Measurements from ENCODE around the gene CACNA1C. TPM values are rescaled to one million over a fixed set of nuclear protein-coding genes. Genes with fewer than 3 reads are reported as not detected.
"Not testable (repeated sequence)": the region's sequence is repeated elsewhere in the genome, so short reads cannot be mapped to it uniquely, and the experiment has no call there.

Gene CACNA1C
- total RNA-seq, 2 donors from 2014 or later, result 0.06 TPM; not detected in 1

- H3K4me3 Mint-ChIP-seq, result no peak overlapping the region
- H3K36me3 Mint-ChIP-seq, result no peaks in the 10 kb centered on the region
- DNase-seq (ENCODE audit: low spot score), result no peak
- H3K4me1 Mint-ChIP-seq (ENCODE audit: low read depth in 2 of 2), result peaks cover 3 to 4% of the 10 kb centered on the region in 2 donors
- H3K27me3 Mint-ChIP-seq, result no peaks in the 10 kb centered on the region
- H3K27ac Mint-ChIP-seq, result no peak overlapping the region
- H3K9me3 Mint-ChIP-seq, result no peaks in the 10 kb centered on the region
- no peak for ATAC-seq
Measured at GRCh38 chr12:2098852-2099251, 46.1 kb downstream of the CACNA1C start.

GRCh38 chr12:2099595-2099994, 46.8 kb downstream of the CACNA1C start:
- H3K4me1 Mint-ChIP-seq (ENCODE audit: low read depth in 2 of 2), result no peaks in the 10 kb centered on the region
- DNase-seq (ENCODE audit: low spot score) (no peak), ATAC-seq (no peak)
- no peaks in the 10 kb centered on the region for H3K9me3 Mint-ChIP-seq
- no peaks in the 10 kb centered on the region for H3K27me3 Mint-ChIP-seq
- no peak overlapping the region for H3K4me3 Mint-ChIP-seq
- no peak overlapping the region for H3K27ac Mint-ChIP-seq
- H3K36me3 Mint-ChIP-seq, result no peaks in the 10 kb centered on the region

- H3K27me3 Mint-ChIP-seq, result peaks cover 0 to 5% of the 10 kb centered on the region in 2 donors
- H3K4me1 Mint-ChIP-seq (ENCODE audit: low read depth in 2 of 2), result no peaks in the 10 kb centered on the region
- H3K9me3 Mint-ChIP-seq, result no peaks in the 10 kb centered on the region
- H3K36me3 Mint-ChIP-seq, result no peaks in the 10 kb centered on the region
- ATAC-seq (peak in 1 of 2 donors; percentile 50), DNase-seq (ENCODE audit: low spot score) (no peak)
- H3K27ac Mint-ChIP-seq, result no peak overlapping the region
- no peak overlapping the region for H3K4me3 Mint-ChIP-seq
Measured at GRCh38 chr12:2101359-2101758, 48.6 kb downstream of the CACNA1C start.

- Mint-ChIP-seq H3K4me1 (ENCODE audit: low read depth in 2 of 2) (no peaks in the 10 kb centered on the region), H3K27me3 (peaks cover 0 to 5% of the 10 kb centered on the region in 2 donors), H3K27ac (no peak overlapping the region), H3K9me3 (no peaks in the 10 kb centered on the region), H3K4me3 (no peak overlapping the region), H3K36me3 (no peaks in the 10 kb centered on the region)
- ATAC-seq (no peak), DNase-seq (ENCODE audit: low spot score) (no peak)
Measured at GRCh38 chr12:2101771-2102170, 49.0 kb downstream of the CACNA1C start.

GRCh38 chr12:2102736-2103135, 49.9 kb downstream of the CACNA1C start:
- not testable (repeated sequence) for H3K27me3 Mint-ChIP-seq; DNase-seq (ENCODE audit: low spot score); H3K9me3 Mint-ChIP-seq; H3K4me3 Mint-ChIP-seq; ATAC-seq; H3K36me3 Mint-ChIP-seq; H3K4me1 Mint-ChIP-seq (ENCODE audit: low read depth in 2 of 2); H3K27ac Mint-ChIP-seq

- H3K27me3 Mint-ChIP-seq; DNase-seq (ENCODE audit: low spot score); H3K27ac Mint-ChIP-seq; H3K36me3 Mint-ChIP-seq; H3K9me3 Mint-ChIP-seq; H3K4me1 Mint-ChIP-seq (ENCODE audit: low read depth in 2 of 2); H3K4me3 Mint-ChIP-seq; ATAC-seq: not testable (repeated sequence)
Measured at GRCh38 chr12:2105387-2105786, 52.6 kb downstream of the CACNA1C start.

GRCh38 chr12:2108166-2108565, 55.4 kb downstream of the CACNA1C start:
- no peaks in the 10 kb centered on the region for H3K4me1 Mint-ChIP-seq (ENCODE audit: low read depth in 2 of 2)
- no peak overlapping the region for H3K4me3 Mint-ChIP-seq
- peaks cover 0 to 9% of the 10 kb centered on the region in 2 donors for H3K27me3 Mint-ChIP-seq
- no peaks in the 10 kb centered on the region for H3K36me3 Mint-ChIP-seq
- no peak overlapping the region for H3K27ac Mint-ChIP-seq
- DNase-seq (ENCODE audit: low spot score), result no peak
- no peak for ATAC-seq
- no peaks in the 10 kb centered on the region for H3K9me3 Mint-ChIP-seq

- no peaks in the 10 kb centered on the region for H3K9me3 Mint-ChIP-seq
- no peak for ATAC-seq
- no peaks in the 10 kb centered on the region for H3K4me1 Mint-ChIP-seq (ENCODE audit: low read depth in 2 of 2)
- no peaks in the 10 kb centered on the region for H3K36me3 Mint-ChIP-seq
- H3K27ac Mint-ChIP-seq, result no peak overlapping the region
- no peak for DNase-seq (ENCODE audit: low spot score)
- peaks cover 0 to 9% of the 10 kb centered on the region in 2 donors for H3K27me3 Mint-ChIP-seq
- H3K4me3 Mint-ChIP-seq, result no peak overlapping the region
Measured at GRCh38 chr12:2108975-2109671, 56.3 kb downstream of the CACNA1C start.

GRCh38 chr12:2110127-2110526, 57.3 kb downstream of the CACNA1C start:
- H3K9me3 Mint-ChIP-seq, result no peaks in the 10 kb centered on the region
- DNase-seq (ENCODE audit: low spot score), result no peak
- no peak overlapping the region for H3K27ac Mint-ChIP-seq
- H3K4me1 Mint-ChIP-seq (ENCODE audit: low read depth in 2 of 2), result no peaks in the 10 kb centered on the region
- no peak overlapping the region for H3K4me3 Mint-ChIP-seq
- peaks cover 0 to 6% of the 10 kb centered on the region in 2 donors for H3K27me3 Mint-ChIP-seq
- H3K36me3 Mint-ChIP-seq, result no peaks in the 10 kb centered on the region
- ATAC-seq, result no peak

- Mint-ChIP-seq H3K4me3 (no peak overlapping the region), H3K4me1 (ENCODE audit: low read depth in 2 of 2) (no peaks in the 10 kb centered on the region), H3K9me3 (no peaks in the 10 kb centered on the region), H3K36me3 (no peaks in the 10 kb centered on the region), H3K27me3 (peaks cover 0 to 4% of the 10 kb centered on the region in 2 donors), H3K27ac (no peak overlapping the region)
- no peak for DNase-seq (ENCODE audit: low spot score)
- ATAC-seq, result no peak
Measured at GRCh38 chr12:2110849-2111566, 58.2 kb downstream of the CACNA1C start.

- Mint-ChIP-seq H3K4me1 (ENCODE audit: low read depth in 2 of 2) (no peaks in the 10 kb centered on the region), H3K4me3 (no peak overlapping the region), H3K27me3 (peaks cover 0 to 4% of the 10 kb centered on the region in 2 donors), H3K27ac (no peak overlapping the region), H3K36me3 (no peaks in the 10 kb centered on the region), H3K9me3 (no peaks in the 10 kb centered on the region)
- ATAC-seq (no peak), DNase-seq (ENCODE audit: low spot score) (no peak)
Measured at GRCh38 chr12:2111826-2112225, 59.0 kb downstream of the CACNA1C start.

GRCh38 chr12:2112401-2112800, 59.6 kb downstream of the CACNA1C start:
- Mint-ChIP-seq H3K9me3 (no peaks in the 10 kb centered on the region), H3K36me3 (no peaks in the 10 kb centered on the region), H3K4me3 (no peak overlapping the region), H3K4me1 (ENCODE audit: low read depth in 2 of 2) (no peaks in the 10 kb centered on the region), H3K27me3 (peaks cover 0 to 4% of the 10 kb centered on the region in 2 donors), H3K27ac (no peak overlapping the region)
- DNase-seq (ENCODE audit: low spot score), result no peak
- ATAC-seq, result no peak

- no peak for DNase-seq (ENCODE audit: low spot score)
- Mint-ChIP-seq H3K9me3 (no peaks in the 10 kb centered on the region), H3K36me3 (no peaks in the 10 kb centered on the region), H3K27me3 (no peaks in the 10 kb centered on the region), H3K4me1 (ENCODE audit: low read depth in 2 of 2) (no peaks in the 10 kb centered on the region), H3K4me3 (no peak overlapping the region), H3K27ac (no peak overlapping the region)
- ATAC-seq, result peak in 1 of 2 donors; percentile 38
Measured at GRCh38 chr12:2113119-2113912, 60.5 kb downstream of the CACNA1C start.

- ATAC-seq, result no peak
- no peaks in the 10 kb centered on the region for H3K36me3 Mint-ChIP-seq
- no peaks in the 10 kb centered on the region for H3K27me3 Mint-ChIP-seq
- H3K9me3 Mint-ChIP-seq, result no peaks in the 10 kb centered on the region
- H3K27ac Mint-ChIP-seq, result no peak overlapping the region
- no peaks in the 10 kb centered on the region for H3K4me1 Mint-ChIP-seq (ENCODE audit: low read depth in 2 of 2)
- H3K4me3 Mint-ChIP-seq, result no peak overlapping the region
- no peak for DNase-seq (ENCODE audit: low spot score)
Measured at GRCh38 chr12:2114071-2114470, 61.3 kb downstream of the CACNA1C start.

Data from natural killer cell treated with Interleukin-12 subunit alpha and Interleukin-12 subunit beta and Interleukin-15 and Interleukin-18, amount 100 ng/mL, for 72 hours (primary cell).